HG02588 (cell line): Measurements from ENCODE around the gene NPAS2.

Experiments used
- ATAC-seq: cut with Tn5 transposase; IDR thresholded peaks from one replicate; pipeline ENCODE4 v1.9.1; 2021; ENCODE audit warnings: mild to moderate bottlenecking, moderate library complexity; ENCODE audit not compliant: unreplicated experiment

Gene NPAS2

DNA sequence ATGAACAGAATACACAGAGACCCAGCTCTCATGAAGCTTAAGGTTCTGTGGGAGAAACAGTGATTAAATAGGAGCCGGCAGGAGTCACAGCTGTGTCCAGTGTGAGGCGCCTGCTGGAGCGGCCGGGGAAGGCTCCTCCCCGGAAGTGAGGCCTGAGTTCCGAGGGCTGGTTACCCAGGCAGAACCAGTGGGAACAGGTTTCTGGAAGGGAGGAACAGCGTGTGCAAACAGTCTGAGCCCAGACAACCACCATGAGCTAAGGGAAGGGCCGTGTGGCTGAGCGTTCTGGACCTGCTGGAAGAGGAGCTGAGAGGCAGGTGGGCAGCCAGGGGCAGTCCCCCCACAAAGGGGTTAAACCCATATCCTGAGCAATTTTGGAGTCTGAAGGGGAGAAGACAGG, 26.0 kb upstream of the NPAS2 start:
- ATAC-seq = no peak

GRCh38 chr2:100796499-100797100, 23.3 kb upstream of the NPAS2 start:
- no peak for ATAC-seq

DNA sequence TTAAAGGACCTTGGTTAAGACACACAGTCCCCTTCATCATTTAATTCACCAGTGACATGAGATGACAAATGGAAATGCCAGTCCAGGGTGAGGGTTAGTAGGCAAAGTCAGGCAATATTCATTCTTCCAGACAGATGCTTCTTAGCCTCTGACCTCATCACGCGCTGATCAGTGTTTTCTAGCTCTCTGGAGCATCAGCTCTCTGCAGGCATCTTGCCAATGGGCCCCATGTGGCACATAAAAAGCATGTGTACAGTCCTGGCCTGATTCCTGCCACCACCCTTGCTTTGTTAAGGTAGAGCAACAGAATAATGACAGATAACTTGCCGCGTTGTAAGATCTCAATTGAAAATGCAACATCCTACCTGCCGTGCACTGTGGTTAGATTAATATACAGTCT, 20.3 kb upstream of the NPAS2 start:
- no peak for ATAC-seq

DNA sequence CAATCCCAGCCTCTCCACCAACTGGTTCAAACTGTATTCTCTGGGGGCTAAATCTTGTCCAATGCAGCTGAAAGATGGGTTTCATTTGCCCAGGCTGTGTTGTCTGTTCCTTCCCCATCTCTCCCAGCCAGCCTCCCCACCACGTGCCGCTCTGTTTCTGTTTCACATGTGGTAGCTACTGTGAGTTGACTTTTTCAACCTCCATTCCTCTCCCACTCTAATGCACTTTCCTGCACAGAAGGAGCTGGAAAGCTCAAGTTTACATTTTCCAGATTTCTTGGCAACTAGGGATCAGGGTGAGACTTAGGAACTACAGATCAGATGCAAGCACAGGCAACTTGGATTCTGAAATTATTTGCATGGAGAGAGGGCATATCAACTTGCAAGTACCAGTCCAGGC, 19.0 kb upstream of the NPAS2 start:
- ATAC-seq = no peak

- no peak for ATAC-seq
Measured at GRCh38 chr2:100801402-100801801, 18.5 kb upstream of the NPAS2 start.

DNA sequence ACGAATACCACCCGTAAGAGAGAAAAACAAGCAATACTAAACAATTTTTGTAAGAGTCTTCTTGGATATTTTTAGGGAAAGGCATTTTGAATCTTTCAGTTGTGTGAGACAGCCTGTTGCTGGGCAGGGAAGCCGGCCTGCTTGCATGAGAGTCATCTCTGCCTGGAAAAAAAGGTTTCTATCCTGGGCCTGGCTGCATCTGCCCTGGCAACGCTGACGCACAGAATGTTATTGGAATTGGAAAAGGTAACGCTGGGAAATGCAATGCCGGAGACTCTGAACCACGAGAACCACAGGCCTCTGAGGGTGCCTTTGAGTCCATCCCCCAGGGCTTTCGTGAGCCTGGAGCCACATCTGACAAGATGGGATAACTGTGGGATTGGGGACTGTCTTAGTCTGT, 17.9 kb upstream of the NPAS2 start:
- ATAC-seq = no peak

DNA sequence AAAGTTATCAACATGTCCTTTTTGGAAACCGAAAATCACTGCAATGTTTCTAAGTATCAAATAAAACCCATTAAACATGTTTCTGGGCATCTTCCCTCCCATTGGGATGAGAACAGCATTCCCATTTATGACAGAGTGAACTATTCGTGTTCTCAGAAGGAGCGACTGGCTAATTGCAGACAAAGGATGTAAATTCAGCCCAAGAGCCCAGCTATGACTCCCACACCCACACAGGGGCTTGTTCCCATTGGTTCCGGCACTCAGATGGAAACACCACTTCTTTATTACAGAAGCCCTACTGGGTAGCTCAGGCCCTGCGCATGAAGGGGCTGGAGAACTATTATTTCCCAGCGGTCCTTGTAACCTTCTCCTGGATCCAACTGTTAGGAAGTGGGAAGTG, 16.6 kb upstream of the NPAS2 start:
- ATAC-seq = no peak

- no peak for ATAC-seq
Measured at GRCh38 chr2:100806550-100806949, 13.4 kb upstream of the NPAS2 start.

- no peak for ATAC-seq
Measured at GRCh38 chr2:100807707-100808106, 12.2 kb upstream of the NPAS2 start.

GRCh38 chr2:100808582-100808981, 11.4 kb upstream of the NPAS2 start:
- ATAC-seq = no peak

DNA sequence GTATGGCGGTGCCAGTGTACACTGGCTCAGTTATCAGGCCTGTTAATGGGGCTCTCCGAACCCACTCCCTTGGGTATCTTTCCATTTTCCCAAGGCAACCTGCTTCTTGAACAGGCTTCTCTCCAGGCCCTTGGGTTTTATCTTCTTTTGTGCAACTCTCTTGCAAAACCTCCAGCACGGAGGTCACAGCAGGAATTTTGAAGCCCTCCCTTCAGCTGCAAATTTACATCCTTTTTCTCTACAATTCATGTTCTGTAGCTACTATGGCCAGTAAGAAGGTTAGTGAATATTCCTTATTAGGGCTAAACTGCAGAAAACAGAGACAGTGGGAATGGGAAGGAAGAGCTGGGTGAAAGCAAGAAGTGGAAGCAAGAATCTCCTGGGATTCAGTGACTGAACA, 10.4 kb upstream of the NPAS2 start:
- no peak for ATAC-seq

DNA sequence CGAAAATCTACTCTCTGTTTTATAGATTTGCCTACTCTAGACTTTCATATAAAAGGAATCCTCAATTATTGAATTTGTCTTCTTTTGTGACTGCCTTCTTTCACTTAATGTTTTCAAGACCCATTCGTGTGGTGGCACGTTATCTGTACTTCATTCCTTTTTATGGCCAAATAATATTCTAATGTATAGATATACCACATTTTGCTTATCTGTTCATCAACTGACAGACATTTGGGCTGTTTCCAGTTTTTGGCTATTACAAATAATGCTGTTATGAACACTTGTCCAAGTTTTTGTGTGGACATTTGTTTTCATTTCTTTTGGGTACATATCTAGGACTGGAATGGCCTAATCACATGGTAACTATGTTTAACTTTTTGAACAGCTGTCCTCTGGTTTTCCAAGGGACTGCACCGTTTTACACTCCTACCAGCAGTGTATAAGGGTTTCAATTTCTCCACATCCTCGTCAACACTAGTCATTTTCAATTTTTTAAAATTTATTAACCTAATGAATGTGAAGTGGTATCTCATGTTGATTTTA, 9.3 kb upstream of the NPAS2 start:
- no peak for ATAC-seq

DNA sequence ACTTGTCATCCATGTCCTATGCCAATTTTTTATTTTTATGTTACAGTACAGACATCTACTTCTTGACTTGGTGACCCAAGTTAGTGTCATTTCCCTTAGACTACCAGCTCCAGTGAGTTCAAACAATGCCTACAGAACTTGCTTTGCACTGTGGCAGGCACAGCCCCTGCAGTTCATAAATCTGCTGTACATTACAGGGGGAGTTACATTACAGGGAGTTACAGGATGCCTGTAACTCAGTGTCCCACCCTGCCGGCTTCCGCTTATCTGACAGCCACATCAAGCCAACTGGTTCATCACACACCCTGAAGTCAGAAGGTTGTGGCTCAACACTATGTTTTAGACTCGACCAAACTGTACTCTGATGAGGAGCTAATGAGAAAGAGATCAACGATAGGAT, 7.8 kb upstream of the NPAS2 start:
- no peak for ATAC-seq

DNA sequence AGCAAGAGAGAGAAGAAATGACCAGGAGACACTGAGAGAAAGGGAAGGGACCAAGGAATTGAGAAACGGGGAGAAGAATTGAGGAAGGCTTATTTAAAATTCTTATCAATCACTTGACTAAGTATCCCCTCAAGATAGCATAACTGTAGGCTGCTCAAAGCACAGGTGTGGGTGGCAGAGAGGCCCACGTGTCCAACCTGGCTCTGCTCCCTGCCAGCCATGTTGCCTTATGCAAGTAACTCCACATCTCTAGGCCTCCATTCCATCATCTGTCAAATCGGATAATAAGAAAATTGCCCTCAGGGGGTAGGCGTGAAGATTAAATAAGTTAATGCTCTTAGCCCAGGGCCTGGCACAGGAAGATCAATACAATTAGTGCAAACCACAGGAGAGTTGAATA, 7.4 kb upstream of the NPAS2 start:
- ATAC-seq = no peak

DNA sequence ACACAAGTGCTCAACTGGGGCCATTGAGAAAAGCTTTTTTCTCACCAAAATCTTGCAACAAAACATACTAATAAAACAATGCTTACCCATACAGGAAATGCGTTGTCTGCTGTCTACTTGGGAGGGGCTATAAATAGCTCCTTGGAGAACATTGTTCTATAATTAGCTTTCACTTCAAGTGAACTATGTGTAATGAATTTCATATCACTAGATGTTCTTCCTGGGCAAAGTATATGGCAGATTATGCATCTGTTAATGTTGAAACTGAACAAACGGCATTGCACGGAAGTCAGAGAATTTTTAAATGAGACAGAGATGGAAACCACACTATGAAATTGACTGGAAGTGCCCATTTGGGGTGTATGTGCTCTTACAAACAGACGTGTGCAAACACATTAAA, 6.4 kb upstream of the NPAS2 start:
- no peak for ATAC-seq

DNA sequence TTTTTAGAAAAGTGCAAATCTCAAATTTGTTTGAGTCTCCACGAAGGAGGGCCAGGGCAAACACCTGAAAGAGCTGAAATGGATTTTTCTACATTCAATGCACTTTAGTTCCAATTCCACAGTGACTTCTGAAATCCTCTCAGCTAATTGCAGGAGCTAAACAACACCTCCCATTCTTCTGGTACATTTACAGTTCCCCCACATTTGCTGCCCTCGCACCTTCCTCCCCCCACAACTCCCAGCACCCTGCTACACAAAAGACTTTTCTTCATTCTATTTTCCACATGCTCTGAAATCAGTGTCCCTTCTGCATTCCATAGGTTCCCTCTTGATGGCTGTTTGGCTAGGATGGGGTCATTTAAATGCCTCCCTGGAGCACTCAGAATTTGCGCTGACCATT, 5.9 kb upstream of the NPAS2 start:
- ATAC-seq = no peak

DNA sequence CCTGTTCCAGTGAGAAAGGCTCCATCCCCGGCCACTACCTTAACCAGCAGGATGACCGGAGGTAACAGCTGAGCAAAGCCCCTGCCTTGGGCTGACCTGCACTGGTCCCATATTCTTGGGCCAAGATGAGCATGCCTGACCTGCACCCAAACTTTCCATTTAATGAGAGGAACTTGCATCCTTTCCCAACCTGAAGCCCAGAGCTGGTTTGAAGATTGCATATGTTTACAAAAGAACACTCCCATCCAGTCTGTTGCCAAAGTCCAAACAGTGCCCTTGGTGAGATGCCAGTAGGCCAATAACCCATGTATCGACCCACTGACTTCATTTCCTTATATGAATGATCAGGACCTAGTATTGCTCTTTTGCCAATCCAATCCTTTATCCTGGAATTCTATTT, 5.5 kb upstream of the NPAS2 start:
- ATAC-seq = no peak

DNA sequence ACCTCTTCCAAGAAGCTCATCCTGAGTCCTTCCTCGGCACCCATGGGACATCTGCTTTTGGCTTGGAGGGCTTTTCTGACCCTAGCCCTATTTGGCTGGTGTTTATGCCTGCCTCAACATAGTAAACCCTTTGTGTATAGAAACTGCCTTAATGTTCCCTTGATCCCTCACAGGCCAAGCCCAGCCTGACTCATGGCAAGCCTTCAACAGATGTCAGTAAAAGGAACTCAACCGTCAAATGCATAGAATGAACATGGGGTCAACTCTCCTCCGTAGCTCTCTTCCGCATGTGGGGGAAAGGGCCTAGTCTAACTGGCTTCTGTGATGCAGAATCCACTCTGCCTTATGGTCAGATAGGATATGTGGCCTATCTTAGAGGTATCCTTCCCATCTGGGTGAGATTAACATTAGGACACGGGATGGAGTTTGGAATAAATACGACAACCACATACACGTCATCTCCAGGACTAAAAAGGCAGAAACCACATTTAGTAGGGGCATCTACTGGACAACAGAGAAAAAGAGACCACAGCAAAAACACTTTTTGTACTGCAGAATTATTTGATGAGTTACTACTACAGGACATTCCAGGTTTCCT, 2.5 kb upstream of the NPAS2 start:
- no peak for ATAC-seq

GRCh38 chr2:100818003-100818605, 1.8 kb upstream of the NPAS2 start:
- no peak for ATAC-seq

DNA sequence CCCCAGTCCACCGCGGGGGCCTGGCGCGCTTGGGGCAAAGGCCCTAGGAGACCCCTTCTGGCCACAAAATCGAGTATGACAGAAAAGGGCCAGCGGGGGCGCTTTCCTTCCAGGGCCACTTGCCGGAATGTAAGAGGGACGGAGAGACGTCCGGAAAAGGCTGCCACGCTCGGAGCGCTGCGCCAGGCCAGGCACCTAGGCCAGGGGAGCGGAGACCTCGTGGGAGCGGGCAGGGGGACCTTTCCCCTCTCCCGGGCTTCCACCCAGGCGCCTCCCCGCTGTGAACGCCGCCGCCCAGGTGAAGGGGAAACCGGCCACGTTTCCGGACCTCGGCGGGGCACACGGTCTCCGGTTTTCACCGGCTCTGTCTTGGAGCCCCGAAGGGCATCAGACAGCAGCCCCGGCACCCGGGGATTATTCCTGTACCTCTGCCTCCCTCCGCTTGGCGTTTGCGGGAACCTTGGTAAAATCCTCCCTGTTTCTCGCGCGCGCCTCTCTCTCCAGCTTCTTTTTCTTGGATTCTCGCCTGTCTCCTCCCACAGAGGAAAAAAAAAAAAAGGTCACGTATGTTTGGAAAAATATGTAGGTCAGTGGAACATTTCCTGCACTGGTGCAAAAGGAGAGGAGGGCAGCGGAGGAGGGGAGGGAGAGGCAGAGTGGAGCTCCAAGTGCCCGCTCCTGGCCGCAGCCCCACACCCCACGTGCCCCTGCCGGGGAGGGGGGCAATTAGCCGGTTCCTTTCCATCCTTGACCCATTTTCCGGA, 1.2 kb upstream of the NPAS2 start:
- ATAC-seq = no peak

DNA sequence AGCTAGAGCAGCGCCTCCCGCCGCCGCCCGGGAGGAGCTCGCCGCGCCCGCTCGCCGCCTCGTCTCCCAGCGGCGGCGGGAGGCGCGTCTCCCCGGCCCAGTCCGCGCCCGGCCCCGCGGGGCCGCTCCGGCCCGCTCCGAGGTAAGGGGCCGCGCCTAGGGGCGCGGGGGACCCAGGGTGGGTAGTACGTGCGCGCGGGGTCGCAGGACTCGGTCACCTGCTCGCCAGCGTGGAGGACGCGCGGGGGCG, 259 bp downstream of the NPAS2 start:
- no peak for ATAC-seq
